ENCODE measurements around the gene ADPGK.

Gene ADPGK

DNA sequence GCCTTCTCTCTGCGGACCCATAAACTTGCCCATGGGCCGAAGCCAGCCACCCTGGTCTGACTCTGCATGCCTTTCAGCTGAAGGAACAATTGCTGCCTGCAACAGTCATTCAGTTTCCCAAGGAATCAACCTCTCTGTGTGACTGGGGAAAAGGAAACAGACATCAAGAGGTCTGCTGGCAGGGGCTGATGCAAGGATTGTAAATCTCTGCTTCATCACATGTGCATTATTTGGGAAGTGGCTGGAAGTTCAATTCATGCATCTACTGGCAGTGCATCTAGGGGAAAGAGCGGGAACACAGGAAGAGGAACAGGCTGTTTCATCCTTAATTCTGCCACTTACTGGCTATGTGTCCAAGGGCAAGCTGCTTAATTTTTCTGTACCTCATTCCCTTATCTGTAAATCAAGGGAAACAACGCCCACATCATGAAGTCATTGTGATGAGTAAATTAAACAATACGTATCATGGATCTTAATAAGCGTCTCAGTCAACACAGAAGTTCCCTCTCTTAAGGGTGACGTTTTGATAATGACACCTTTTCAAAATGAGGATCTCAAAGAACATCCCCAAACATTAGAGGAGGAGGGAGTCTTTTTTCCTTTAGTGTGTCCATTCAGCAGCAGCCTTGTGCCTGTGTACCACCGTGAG lies 17.4 kb upstream of the ADPGK start:
- in situ Hi-C loops (cut with MboI; ENCODE audit: low pct_unique_long_range_greater_than_20kb, low sequenced_read_pairs, unreplicated experiment): no loop called here
- no peak for DNase-seq (ENCODE audit: low spot score)
- TF ChIP-seq, protein P1, sequence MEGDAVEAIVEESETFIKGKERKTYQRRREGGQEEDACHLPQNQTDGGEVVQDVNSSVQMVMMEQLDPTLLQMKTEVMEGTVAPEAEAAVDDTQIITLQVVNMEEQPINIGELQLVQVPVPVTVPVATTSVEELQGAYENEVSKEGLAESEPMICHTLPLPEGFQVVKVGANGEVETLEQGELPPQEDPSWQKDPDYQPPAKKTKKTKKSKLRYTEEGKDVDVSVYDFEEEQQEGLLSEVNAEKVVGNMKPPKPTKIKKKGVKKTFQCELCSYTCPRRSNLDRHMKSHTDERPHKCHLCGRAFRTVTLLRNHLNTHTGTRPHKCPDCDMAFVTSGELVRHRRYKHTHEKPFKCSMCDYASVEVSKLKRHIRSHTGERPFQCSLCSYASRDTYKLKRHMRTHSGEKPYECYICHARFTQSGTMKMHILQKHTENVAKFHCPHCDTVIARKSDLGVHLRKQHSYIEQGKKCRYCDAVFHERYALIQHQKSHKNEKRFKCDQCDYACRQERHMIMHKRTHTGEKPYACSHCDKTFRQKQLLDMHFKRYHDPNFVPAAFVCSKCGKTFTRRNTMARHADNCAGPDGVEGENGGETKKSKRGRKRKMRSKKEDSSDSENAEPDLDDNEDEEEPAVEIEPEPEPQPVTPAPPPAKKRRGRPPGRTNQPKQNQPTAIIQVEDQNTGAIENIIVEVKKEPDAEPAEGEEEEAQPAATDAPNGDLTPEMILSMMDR (IDR thresholded peaks at IDR 0.05; ENCODE audit: extremely low read depth, insufficient read depth, missing control alignments): no peak

DNA sequence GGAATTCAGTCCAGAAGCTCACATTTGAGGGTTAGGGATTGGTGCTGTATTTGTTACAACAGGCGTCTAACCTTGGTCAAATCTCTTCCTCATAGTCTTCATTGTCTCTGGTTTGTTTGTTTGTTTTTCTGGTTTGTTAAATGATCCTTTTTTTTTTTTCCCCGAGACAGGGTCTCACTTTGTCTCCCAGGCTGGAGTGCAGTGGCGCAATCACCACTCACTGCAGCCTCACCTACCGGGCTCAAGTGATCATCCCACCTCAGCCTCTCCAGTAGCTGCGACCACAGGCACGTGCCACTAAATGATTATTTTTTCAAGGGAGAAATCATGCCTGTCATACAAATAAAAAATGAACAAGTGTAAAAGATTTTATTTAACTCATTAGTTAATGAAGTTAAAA lies 14.3 kb upstream of the ADPGK start:
- no peak for DNase-seq (ENCODE audit: low spot score)
- TF ChIP-seq, protein P1 (IDR thresholded peaks at IDR 0.05; ENCODE audit: extremely low read depth, insufficient read depth, missing control alignments): no peak
- in situ Hi-C loops (cut with MboI; ENCODE audit: low pct_unique_long_range_greater_than_20kb, low sequenced_read_pairs, unreplicated experiment): no loop called here

DNA sequence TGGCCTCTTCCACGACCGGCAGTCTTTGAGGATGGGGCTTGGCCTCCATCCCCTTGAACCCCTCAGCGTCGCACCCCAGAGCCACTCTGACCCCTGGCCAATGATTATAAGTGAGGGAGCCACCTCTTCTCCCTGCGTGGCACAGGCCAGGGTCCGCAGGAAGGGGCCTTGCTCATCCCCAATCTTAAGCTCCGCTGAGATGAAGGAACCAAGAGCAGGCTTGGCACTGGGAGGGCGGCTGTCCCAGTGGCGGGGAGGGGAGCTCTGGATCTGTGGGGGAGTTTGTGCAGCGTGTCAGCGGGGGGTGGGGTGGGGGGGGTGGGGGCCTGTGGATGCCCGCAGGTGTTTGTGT lies 13.8 kb upstream of the ADPGK start:
- in situ Hi-C loops (cut with MboI; ENCODE audit: low pct_unique_long_range_greater_than_20kb, low sequenced_read_pairs, unreplicated experiment): no loop called here
- no peak for DNase-seq (ENCODE audit: low spot score)
- TF ChIP-seq, protein P1 (IDR thresholded peaks at IDR 0.05; ENCODE audit: extremely low read depth, insufficient read depth, missing control alignments): no peak

DNA sequence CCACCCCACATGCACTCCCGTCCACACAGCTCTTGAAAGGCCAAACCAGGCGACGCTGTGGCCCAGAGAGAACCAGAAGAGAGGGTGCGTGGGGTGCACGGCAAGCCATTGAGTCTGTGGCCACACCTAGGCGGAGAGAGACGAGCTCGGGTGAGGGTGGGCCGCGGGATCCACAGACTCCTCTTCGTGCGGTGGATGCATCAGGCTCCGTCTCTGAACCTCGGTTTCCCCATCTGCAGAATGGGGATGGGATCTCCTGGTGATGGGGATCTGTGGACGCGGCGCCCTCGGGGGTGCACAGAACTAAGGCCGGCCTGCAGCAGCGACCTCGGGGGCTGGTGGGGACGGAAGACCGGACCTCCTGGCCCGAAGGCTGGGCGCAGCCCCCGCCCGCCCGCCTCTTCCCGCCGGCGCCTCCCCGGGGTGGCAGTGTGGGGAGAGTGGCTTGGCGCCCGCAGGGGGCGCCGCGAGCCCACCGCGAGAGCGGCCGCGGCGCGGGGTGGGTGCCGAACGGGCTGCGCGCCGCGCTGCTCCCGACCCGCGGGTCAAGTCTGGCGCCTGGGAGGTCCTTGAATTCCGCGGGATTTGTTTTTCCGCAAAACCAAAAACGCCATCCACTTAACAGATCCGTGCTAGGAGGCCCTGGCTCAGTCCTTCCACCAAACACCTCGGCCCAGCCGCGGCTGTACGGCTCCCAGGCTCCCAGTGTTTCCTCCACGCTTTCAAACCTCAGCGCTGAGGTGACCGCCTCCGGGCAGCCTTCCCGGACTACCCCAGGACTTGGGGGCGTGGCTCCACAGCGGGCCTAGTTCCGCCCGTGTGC lies 13.2 kb upstream of the ADPGK start:
- TF ChIP-seq, protein P1 (IDR thresholded peaks at IDR 0.05; ENCODE audit: extremely low read depth, insufficient read depth, missing control alignments): peak; percentile 71
- peak; percentile 78 for DNase-seq (ENCODE audit: low spot score)
- in situ Hi-C loops (cut with MboI; ENCODE audit: low pct_unique_long_range_greater_than_20kb, low sequenced_read_pairs, unreplicated experiment): no loop called here

DNA sequence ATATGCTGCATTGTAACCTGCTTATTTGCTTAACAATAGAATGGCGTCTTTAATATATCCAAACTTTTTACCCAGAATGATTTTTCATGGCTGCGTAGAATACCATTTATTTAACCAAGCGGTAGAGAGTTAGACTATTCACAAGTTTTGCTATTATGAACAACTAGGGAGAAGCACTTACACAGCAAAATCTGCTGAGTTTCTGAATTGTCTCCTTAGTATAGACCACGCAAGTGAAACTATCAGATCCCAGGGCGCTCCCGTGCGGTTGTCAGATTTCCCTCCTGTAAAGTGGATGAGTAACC lies 12.6 kb upstream of the ADPGK start:
- in situ Hi-C loops (cut with MboI; ENCODE audit: low pct_unique_long_range_greater_than_20kb, low sequenced_read_pairs, unreplicated experiment): no loop called here
- DNase-seq (ENCODE audit: low spot score): no peak
- TF ChIP-seq, protein P1 (IDR thresholded peaks at IDR 0.05; ENCODE audit: extremely low read depth, insufficient read depth, missing control alignments): no peak

DNA sequence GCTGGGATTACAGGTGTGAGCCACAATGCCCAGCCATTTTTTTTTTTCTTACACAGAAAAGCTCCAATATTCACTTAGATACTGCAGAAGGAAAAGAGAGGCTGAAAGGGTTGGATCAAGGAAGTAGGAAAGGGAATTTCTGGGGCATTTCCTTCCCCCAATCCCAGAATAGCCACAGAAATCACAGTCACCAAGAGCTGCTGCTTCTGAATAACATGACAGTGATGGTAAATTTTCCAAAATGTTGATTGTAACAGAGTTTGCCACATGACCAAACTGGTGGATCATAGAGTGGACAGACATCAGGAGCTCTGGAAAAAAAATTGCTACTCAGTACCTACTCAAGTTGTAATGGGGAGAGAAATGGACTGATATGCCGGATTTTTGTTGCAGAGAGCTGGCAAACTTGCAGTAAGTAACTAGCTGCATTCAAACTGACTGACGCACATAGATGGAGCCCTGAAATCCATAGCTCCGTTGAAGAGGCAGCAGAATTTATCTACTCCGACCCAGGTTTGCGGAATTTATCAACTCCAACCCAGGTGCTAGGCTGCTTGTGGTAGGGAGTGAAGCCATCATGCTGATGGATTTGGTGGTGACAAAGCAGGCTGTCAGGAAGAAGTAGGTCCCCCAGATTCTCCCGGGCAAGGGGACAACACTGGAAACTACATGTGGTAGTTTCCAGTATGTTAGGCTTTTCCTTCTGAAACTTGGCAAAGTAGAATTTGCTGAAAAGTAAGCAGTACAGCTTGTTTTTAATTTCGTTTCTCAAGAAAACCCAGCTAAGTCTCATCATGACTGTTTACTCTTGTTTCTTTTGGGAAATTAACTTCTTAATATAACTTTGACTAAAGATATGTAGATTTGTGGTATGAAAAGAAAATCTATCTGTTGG lies 10.5 kb upstream of the ADPGK start:
- TF ChIP-seq, protein P1 (IDR thresholded peaks at IDR 0.05; ENCODE audit: extremely low read depth, insufficient read depth, missing control alignments): no peak
- in situ Hi-C loops (cut with MboI; ENCODE audit: low pct_unique_long_range_greater_than_20kb, low sequenced_read_pairs, unreplicated experiment): no loop called here
- no peak for DNase-seq (ENCODE audit: low spot score)
